WTC11 (cell line): Measurements from ENCODE around the gene KIT. TPM values are rescaled to one million over a fixed set of nuclear protein-coding genes. Genes with fewer than 3 reads are reported as not detected.

Source experiments
- ATAC-seq: fragments of 200-7000 bp; cut with Tn5 transposase; 2 replicates; pipeline ENCODE4 v1.10.0; 2021; ENCODE audit warnings: mild to moderate bottlenecking, moderate library complexity
- CTCF ChIA-PET: fragments of 300-600 bp; sonication (Branson Sonifier 250); formaldehyde crosslinking; loops from one replicate; lab custom pipeline; 2021; ENCODE audit warnings: antibody characterized with exemption; lab: Charles Lee
- POLR2A ChIA-PET: fragments of 350-600 bp; sonication (Branson Sonifier 250); formaldehyde crosslinking; loops from one replicate; lab custom pipeline; 2021; ENCODE audit warnings: antibody characterized with exemption; lab: Charles Lee
- DNase-seq: peaks from one replicate; pipeline ENCODE4 v3.0.0; 2021; ENCODE audit warnings: low spot score
- H3K27ac Mint-ChIP-seq: 2 replicates; pipeline ENCODE4 v1.8.0; 2021; ENCODE audit warnings: mixed read lengths
- H3K27me3 Mint-ChIP-seq: 2 replicates; pipeline ENCODE4 v1.8.0; 2021; ENCODE audit warnings: low read depth, mild to moderate bottlenecking, moderate library complexity, mixed read lengths
- H3K36me3 Mint-ChIP-seq: 2 replicates; pipeline ENCODE4 v1.8.0; 2021; ENCODE audit warnings: mixed read lengths
- H3K4me1 Mint-ChIP-seq: 2 replicates; pipeline ENCODE4 v1.8.0; 2022; ENCODE audit warnings: mixed read lengths
- H3K4me3 Mint-ChIP-seq: 2 replicates; pipeline ENCODE4 v1.8.0; 2021; ENCODE audit warnings: mild to moderate bottlenecking, moderate library complexity, mixed read lengths
- H3K9me3 Mint-ChIP-seq: 2 replicates; pipeline ENCODE4 v1.8.0; 2021; ENCODE audit warnings: mixed read lengths
- ATF1 ChIP-seq: sonication (generic); formaldehyde crosslinking; IDR thresholded peaks from 2 replicates; pipeline ENCODE4 v1.8.1; 2023; ENCODE audit warnings: mild to moderate bottlenecking, moderate library complexity, missing genetic modification reagents
- CBFB ChIP-seq: sonication (generic); formaldehyde crosslinking; IDR thresholded peaks from 2 replicates; pipeline ENCODE4 v1.8.1; 2022; ENCODE audit warnings: mild to moderate bottlenecking, low read depth, missing genetic modification reagents
- E2F1 ChIP-seq: sonication (generic); formaldehyde crosslinking; IDR thresholded peaks from 2 replicates; pipeline ENCODE4 v1.8.0; 2022; ENCODE audit warnings: mild to moderate bottlenecking, missing genetic modification reagents
- EMX1 ChIP-seq: fragments of 250-450 bp; sonication (Bioruptor Pico); IDR thresholded peaks from 2 replicates; pipeline ENCODE4 v1.8.0; 2021; ENCODE audit warnings: mild to moderate bottlenecking
- FOXP4 ChIP-seq: sonication (generic); formaldehyde crosslinking; IDR thresholded peaks from 2 replicates; pipeline ENCODE4 v1.8.0; 2022; ENCODE audit warnings: mild to moderate bottlenecking, missing genetic modification reagents
- GTF2I ChIP-seq: fragments of 250-450 bp; sonication (Bioruptor Pico); conservative IDR thresholded peaks from 2 replicates; pipeline ENCODE4 v1.4.0; 2021; ENCODE audit warnings: mild to moderate bottlenecking
- HMGA2 ChIP-seq: fragments of 250-450 bp; sonication (Bioruptor Pico); IDR thresholded peaks from 2 replicates; pipeline ENCODE4 v1.4.0; 2021; ENCODE audit warnings: mild to moderate bottlenecking, moderate library complexity
- IRF2 ChIP-seq: sonication (generic); formaldehyde crosslinking; IDR thresholded peaks from 2 replicates; pipeline ENCODE4 v1.8.0; 2022; ENCODE audit warnings: low read depth, missing genetic modification reagents, borderline replicate concordance
- JUN ChIP-seq: sonication (generic); formaldehyde crosslinking; IDR thresholded peaks from 2 replicates; pipeline ENCODE4 v1.8.0; 2023; ENCODE audit warnings: mild to moderate bottlenecking, missing genetic modification reagents
- KAT7 ChIP-seq: sonication (generic); formaldehyde crosslinking; IDR thresholded peaks from 2 replicates; pipeline ENCODE4 v1.8.1; 2023; ENCODE audit warnings: missing genetic modification reagents, mild to moderate bottlenecking, borderline replicate concordance
- MLX ChIP-seq: sonication (generic); formaldehyde crosslinking; IDR thresholded peaks from 2 replicates; pipeline ENCODE4 v1.8.1; 2023; ENCODE audit warnings: mild to moderate bottlenecking, missing genetic modification reagents, moderate library complexity
- NFATC4 ChIP-seq: fragments of 250-450 bp; sonication (Bioruptor Pico); IDR thresholded peaks from 2 replicates; pipeline ENCODE4 v1.9.0; 2021; ENCODE audit warnings: mild to moderate bottlenecking
- OVOL2 ChIP-seq: fragments of 250-450 bp; sonication (Bioruptor Pico); IDR thresholded peaks from 2 replicates; pipeline ENCODE4 v1.9.0; 2021; ENCODE audit warnings: mild to moderate bottlenecking, borderline replicate concordance
- PRDM15 ChIP-seq: sonication (generic); formaldehyde crosslinking; IDR thresholded peaks from 2 replicates; pipeline ENCODE4 v1.8.0; 2022; ENCODE audit warnings: missing genetic modification reagents
- RORB ChIP-seq: fragments of 250-450 bp; sonication (Bioruptor Pico); IDR thresholded peaks from 2 replicates; pipeline ENCODE4 v1.9.0; 2021; ENCODE audit warnings: mild to moderate bottlenecking
- TEAD1 ChIP-seq: sonication (generic); formaldehyde crosslinking; IDR thresholded peaks from 2 replicates; pipeline ENCODE4 v1.8.0; 2022; ENCODE audit warnings: mild to moderate bottlenecking, missing genetic modification reagents
- USF2 ChIP-seq: sonication (generic); formaldehyde crosslinking; IDR thresholded peaks from 2 replicates; pipeline ENCODE4 v1.8.1; 2023; ENCODE audit warnings: mild to moderate bottlenecking, missing genetic modification reagents, moderate library complexity
- ZNF317 ChIP-seq: sonication (generic); formaldehyde crosslinking; IDR thresholded peaks from 2 replicates; pipeline ENCODE4 v1.8.1; 2023; ENCODE audit warnings: low read depth, mild to moderate bottlenecking, moderate library complexity, missing genetic modification reagents, borderline replicate concordance
- ZNF423 ChIP-seq: fragments of 250-450 bp; sonication (Bioruptor Pico); IDR thresholded peaks from 2 replicates; pipeline ENCODE4 v2.1.2; 2022; ENCODE audit warnings: mild to moderate bottlenecking, moderate library complexity
- total RNA-seq: library from RNA; stranded (reverse); gene quantifications from 3 replicates; pipeline ENCODE4 v1.2.3, GENCODE V29; 2021

The KIT gene
- total RNA-seq, 1 experiment from 2014 or later, result 23.3 TPM

- TF ChIP-seq PRDM15 (CRISPR knock-in tag), result no peak
- TF ChIP-seq USF2 (CRISPR knock-in tag), result no peak
- no peak for TF ChIP-seq NFATC4 (CRISPR knock-in tag)
- TF ChIP-seq ZNF423 (CRISPR knock-in tag), result no peak
- no peak for TF ChIP-seq IRF2 (CRISPR knock-in tag)
- no peak for TF ChIP-seq FOXP4 (CRISPR knock-in tag)
- TF ChIP-seq JUN (CRISPR knock-in tag), result no peak
These were observed 66.1 kb downstream of the KIT start (continued) for GRCh38 chr4:54723820-54724219.

- ATAC-seq, result peak; percentile 65
- H3K27ac Mint-ChIP-seq, result peak overlapping the region; percentile 75; the same call in 1 of the 2 replicates
- no peaks in the 10 kb centered on the region for H3K9me3 Mint-ChIP-seq
- ChIA-PET POLR2A (no interaction called here), CTCF (interaction anchor here (0.7 to 0.8 kb wide), 2 partner anchors 408 to 1221 kb away, joined by 4 read pairs; no protein-coding TSS in a partner anchor)
- no peaks in the 10 kb centered on the region for H3K27me3 Mint-ChIP-seq
- peaks cover 37% of the 10 kb centered on the region for H3K36me3 Mint-ChIP-seq
- TF ChIP-seq E2F1 (CRISPR knock-in tag), result no peak
- TF ChIP-seq, all 79 proteins: peak for 0
- DNase-seq, result no peak
- Mint-ChIP-seq H3K4me1 (peaks cover 28% of the 10 kb centered on the region), H3K4me3 (no peak overlapping the region)
These were observed 69.2 kb downstream of the KIT start for GRCh38 chr4:54726907-54727306.

- CTCF ChIA-PET, result no interaction called here
- no peak for ATAC-seq
- H3K9me3 Mint-ChIP-seq, result no peaks in the 10 kb centered on the region
- no peak for DNase-seq
- POLR2A ChIA-PET, result no interaction called here
- H3K4me1 Mint-ChIP-seq, result peaks cover 28% of the 10 kb centered on the region
- H3K27ac Mint-ChIP-seq, result no peak overlapping the region
- no peak overlapping the region for H3K4me3 Mint-ChIP-seq
- peaks cover 40% of the 10 kb centered on the region for H3K36me3 Mint-ChIP-seq
- no peaks in the 10 kb centered on the region for H3K27me3 Mint-ChIP-seq
- no peak for TF ChIP-seq TEAD1 (CRISPR knock-in tag)
- no peak for TF ChIP-seq EMX1
- TF ChIP-seq OVOL2, result no peak
- TF ChIP-seq MLX (CRISPR knock-in tag), result no peak
- no peak for TF ChIP-seq ATF1 (CRISPR knock-in tag)
- no peak for TF ChIP-seq GTF2I
- no peak for TF ChIP-seq RORB (CRISPR knock-in tag)
- no peak for TF ChIP-seq JUN (CRISPR knock-in tag)
- TF ChIP-seq HMGA2, result no peak
- TF ChIP-seq ZNF317 (CRISPR knock-in tag), result no peak
- TF ChIP-seq PRDM15 (CRISPR knock-in tag), result no peak
- TF ChIP-seq KAT7, result no peak
- no peak for TF ChIP-seq CBFB (CRISPR knock-in tag)
These were observed 69.6 kb downstream of the KIT start for GRCh38 chr4:54727346-54727745.
